HG02943 (cell line): ENCODE results near the gene CLCN2.

ENCODE experiments used
- ATAC-seq: cut with Tn5 transposase; IDR thresholded peaks from one replicate; pipeline ENCODE4 v1.9.1; 2021; ENCODE audit warnings: mild to moderate bottlenecking, low read depth, moderate library complexity; ENCODE audit not compliant: unreplicated experiment

Gene CLCN2

GRCh38 chr3:184381261-184382224, 20.1 kb upstream of the CLCN2 start:
- ATAC-seq, result no peak

GRCh38 chr3:184380627-184381260, 19.3 kb upstream of the CLCN2 start:
- no peak for ATAC-seq

- ATAC-seq, result no peak
Observed at GRCh38 chr3:184380185-184380626, 18.8 kb upstream of the CLCN2 start.

GRCh38 chr3:184379358-184380184, 18.2 kb upstream of the CLCN2 start, which contains the start of gene CHRD:
TSS of gene CHRD (plus strand) at chr3:184380054. CDS start at chr3:184380319, 265 bp downstream.
- no peak for ATAC-seq

GRCh38 chr3:184378651-184379357, 17.4 kb upstream of the CLCN2 start:
- ATAC-seq, result no peak

GRCh38 chr3:184377882-184378445, 16.6 kb upstream of the CLCN2 start, which contains the start of gene THPO:
TSS of gene THPO (minus strand) at chr3:184378207. CDS start at chr3:184376259, 1,948 bp downstream.
- ATAC-seq, result no peak

GRCh38 chr3:184377374-184377773, 16.0 kb upstream of the CLCN2 start:
- no peak for ATAC-seq

GRCh38 chr3:184375747-184376461, 14.5 kb upstream of the CLCN2 start:
- ATAC-seq, result no peak

- no peak for ATAC-seq
Observed at GRCh38 chr3:184373422-184373821, 12.0 kb upstream of the CLCN2 start.

GRCh38 chr3:184372911-184373310, 11.5 kb upstream of the CLCN2 start:
- ATAC-seq, result no peak

- no peak for ATAC-seq
Observed at GRCh38 chr3:184372296-184372821, 11.0 kb upstream of the CLCN2 start.

- no peak for ATAC-seq
Observed at GRCh38 chr3:184371570-184372018, 10.2 kb upstream of the CLCN2 start.

GRCh38 chr3:184368586-184369183, 7.3 kb upstream of the CLCN2 start:
- no peak for ATAC-seq

- no peak for ATAC-seq
Observed at GRCh38 chr3:184368116-184368515, 6.7 kb upstream of the CLCN2 start.

- ATAC-seq, result no peak
Observed at GRCh38 chr3:184366619-184367289, 5.3 kb upstream of the CLCN2 start.

- ATAC-seq, result peak; percentile 86
Observed at GRCh38 chr3:184362668-184363546, 1.5 kb upstream of the CLCN2 start.
